PC-3 (cell line): ENCODE data around the gene PDLIM7. TPM values are rescaled to one million over a fixed set of nuclear protein-coding genes. Genes with fewer than 3 reads are reported as not detected.

ENCODE experiments used
- ATAC-seq: fragments of 200-7000 bp; cut with Tn5 transposase; 2 replicates; pipeline ENCODE4 v1.9.1; 2020; ENCODE audit warnings: mild to moderate bottlenecking, moderate library complexity
- BruUV-seq: library from RNA; stranded (reverse); fragments of 400-500 nt; replicated peaks from 2 replicates; lab custom pipeline; 2021; lab: Mats Ljungman, UMichigan
- CTCF ChIA-PET: fragments of 300-600 bp; sonication (Branson Sonifier 250); formaldehyde crosslinking; loops from one replicate; lab custom pipeline; 2022; ENCODE audit warnings: antibody characterized with exemption; lab: Charles Lee
- POLR2A ChIA-PET: fragments of 300-600 bp; sonication (Branson Sonifier 250); formaldehyde crosslinking; loops from one replicate; lab custom pipeline; 2022; ENCODE audit warnings: antibody characterized with exemption; ENCODE audit not compliant: unreplicated experiment; lab: Charles Lee
- DNase-seq: peaks from one replicate; pipeline ENCODE4 v3.0.0-alpha.2; 2015
- H2AFZ ChIP-seq: fragments of 300-600 bp; sonication (generic); 2 replicates; pipeline ENCODE4 v1.6.0; 2016; ENCODE audit warnings: antibody characterized with exemption, low read length
- H3F3A ChIP-seq: fragments of 300-600 bp; sonication (generic); one replicate; pipeline ENCODE4 v1.6.0; 2017; ENCODE audit warnings: antibody characterized with exemption, low read length, control low read depth, mild to moderate bottlenecking; ENCODE audit not compliant: unreplicated experiment
- H3K27ac ChIP-seq: fragments of 300-600 bp; sonication (generic); 2 replicates; pipeline ENCODE4 v1.5.1; 2016; ENCODE audit warnings: mild to moderate bottlenecking, low read length
- H3K27me3 ChIP-seq: fragments of 300-600 bp; sonication (generic); 2 replicates; pipeline ENCODE4 v1.6.1; 2016; ENCODE audit warnings: low read length, mixed read lengths
- H3K36me3 ChIP-seq: fragments of 300-600 bp; sonication (generic); 2 replicates; pipeline ENCODE4 v1.6.1; 2016; ENCODE audit warnings: low read depth, mixed run types, low read length, mixed read lengths
- H3K4me1 ChIP-seq: fragments of 300-600 bp; sonication (generic); 2 replicates; pipeline ENCODE4 v1.5.1; 2016; ENCODE audit warnings: low read length; ENCODE audit not compliant: insufficient read depth
- H3K4me2 ChIP-seq: fragments of 300-600 bp; sonication (generic); 2 replicates; pipeline ENCODE4 v1.6.0; 2016; ENCODE audit warnings: low read length
- H3K4me3 ChIP-seq: fragments of 300-600 bp; sonication (generic); 2 replicates; pipeline ENCODE4 v1.5.1; 2016; ENCODE audit warnings: mild to moderate bottlenecking, low read length, mixed read lengths
- H3K79me2 ChIP-seq: fragments of 300-600 bp; sonication (generic); 2 replicates; pipeline ENCODE4 v1.6.1; 2017; ENCODE audit warnings: low read length, mixed read lengths
- H3K9ac ChIP-seq: fragments of 300-600 bp; sonication (generic); 2 replicates; pipeline ENCODE4 v1.6.0; 2016; ENCODE audit warnings: mild to moderate bottlenecking, low read length
- H3K9me2 ChIP-seq: fragments of 300-600 bp; sonication (generic); replicated peaks from 2 replicates; pipeline ENCODE4 v1.6.1; 2016; ENCODE audit warnings: mixed run types, low read length, mixed read lengths
- H3K9me3 ChIP-seq: fragments of 300-600 bp; sonication (generic); 2 replicates; pipeline ENCODE4 v1.6.1; 2016; ENCODE audit warnings: low read length, mixed read lengths
- H4K20me1 ChIP-seq: fragments of 300-600 bp; sonication (generic); 2 replicates; pipeline ENCODE4 v1.6.1; 2016; ENCODE audit warnings: low read length, mixed read lengths
- EZH2 ChIP-seq: fragments of 300-600 bp; sonication (generic); IDR thresholded peaks from one replicate; pipeline ENCODE4 v1.6.1; 2017; ENCODE audit warnings: antibody characterized with exemption, mild to moderate bottlenecking, low read length; ENCODE audit not compliant: unreplicated experiment
- EZH2phosphoT487 ChIP-seq: fragments of 300-600 bp; sonication (generic); IDR thresholded peaks from 2 replicates; pipeline ENCODE4 v1.6.1; 2018; ENCODE audit warnings: mild to moderate bottlenecking, antibody characterized with exemption, low read length, borderline replicate concordance
- intact Hi-C: fragments of 100-400 bp; cut with micrococcal nuclease; formaldehyde crosslinking; loops from 2 replicates; pipeline ENCODE4 v1.9.0; 2023
- total RNA-seq: library from RNA; depleted of rRNA; stranded (reverse); fragments of >200 nt; gene quantifications from 2 replicates; pipeline ENCODE4 v1.2.3, GENCODE V29; 2014
- TF ChIP-seq, protein P1 (sequence below): fragments of 300-600 bp; sonication (generic); conservative IDR thresholded peaks from 2 replicates; pipeline ENCODE4 v1.5.1; 2017; ENCODE audit warnings: antibody characterized with exemption, low read depth, mild to moderate bottlenecking, low read length

The PDLIM7 gene
- total RNA-seq, 1 experiment from 2014 or later: 159 TPM

- no peaks in the 10 kb centered on the region for H3K36me3 ChIP-seq
- TF ChIP-seq, protein P1, sequence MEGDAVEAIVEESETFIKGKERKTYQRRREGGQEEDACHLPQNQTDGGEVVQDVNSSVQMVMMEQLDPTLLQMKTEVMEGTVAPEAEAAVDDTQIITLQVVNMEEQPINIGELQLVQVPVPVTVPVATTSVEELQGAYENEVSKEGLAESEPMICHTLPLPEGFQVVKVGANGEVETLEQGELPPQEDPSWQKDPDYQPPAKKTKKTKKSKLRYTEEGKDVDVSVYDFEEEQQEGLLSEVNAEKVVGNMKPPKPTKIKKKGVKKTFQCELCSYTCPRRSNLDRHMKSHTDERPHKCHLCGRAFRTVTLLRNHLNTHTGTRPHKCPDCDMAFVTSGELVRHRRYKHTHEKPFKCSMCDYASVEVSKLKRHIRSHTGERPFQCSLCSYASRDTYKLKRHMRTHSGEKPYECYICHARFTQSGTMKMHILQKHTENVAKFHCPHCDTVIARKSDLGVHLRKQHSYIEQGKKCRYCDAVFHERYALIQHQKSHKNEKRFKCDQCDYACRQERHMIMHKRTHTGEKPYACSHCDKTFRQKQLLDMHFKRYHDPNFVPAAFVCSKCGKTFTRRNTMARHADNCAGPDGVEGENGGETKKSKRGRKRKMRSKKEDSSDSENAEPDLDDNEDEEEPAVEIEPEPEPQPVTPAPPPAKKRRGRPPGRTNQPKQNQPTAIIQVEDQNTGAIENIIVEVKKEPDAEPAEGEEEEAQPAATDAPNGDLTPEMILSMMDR: no peak
- no peak for TF ChIP-seq EZH2
- no peak for TF ChIP-seq EZH2phosphoT487
- H3K79me2 ChIP-seq: no peaks in the 10 kb centered on the region
- no peaks in the 10 kb centered on the region for H3K4me1 ChIP-seq
- DNase-seq (no peak), ATAC-seq (no peak)
- CTCF ChIA-PET: no interaction called here
- peaks cover 3% of the 10 kb centered on the region for H3F3A ChIP-seq
- no peak overlapping the region for H3K9ac ChIP-seq
- POLR2A ChIA-PET: no interaction called here
- H3K27ac ChIP-seq: no peak overlapping the region
- H2AFZ ChIP-seq: no peak overlapping the region
- no peaks in the 10 kb centered on the region for H3K9me2 ChIP-seq
- BruUV-seq: no TSS peak
- H4K20me1 ChIP-seq: no peaks in the 10 kb centered on the region
- no peak overlapping the region for H3K4me2 ChIP-seq
- no peak overlapping the region for H3K4me3 ChIP-seq
- no peaks in the 10 kb centered on the region for H3K9me3 ChIP-seq
- no peaks in the 10 kb centered on the region for H3K27me3 ChIP-seq
- intact Hi-C loops: no loop called here
Measured at GRCh38 chr5:177477701-177478477, 19.5 kb downstream of the PDLIM7 start.

- TF ChIP-seq EZH2 (no peak), EZH2phosphoT487 (no peak)
- TF ChIP-seq, protein P1: no peak
- Histone ChIP-seq H3K4me1 (peaks cover 9% of the 10 kb centered on the region), H3K4me3 (no peak overlapping the region), H3K79me2 (peaks cover 11% of the 10 kb centered on the region), H3K27me3 (no peaks in the 10 kb centered on the region), H4K20me1 (0 out of 2 replicates have a peak, but pooled peaks cover 6% of the 10 kb centered on the region), H3K36me3 (no peaks in the 10 kb centered on the region), H3K9ac (no peak overlapping the region), H2AFZ (no peak overlapping the region), H3K9me3 (no peaks in the 10 kb centered on the region), H3F3A (no peaks in the 10 kb centered on the region), H3K4me2 (no peak overlapping the region), H3K9me2 (no peaks in the 10 kb centered on the region), H3K27ac (no peak overlapping the region)
- intact Hi-C loops: no loop called here
- ATAC-seq: no peak
- BruUV-seq: no TSS peak
- ChIA-PET POLR2A (no interaction called here), CTCF (interaction anchor here (0.7 kb wide), 1 partner anchor 72 kb away, joined by 3 read pairs; no protein-coding TSS in a partner anchor)
- no peak for DNase-seq
Measured at GRCh38 chr5:177476531-177477233, 20.7 kb downstream of the PDLIM7 start.
